GM21528 (cell line): Measurements from ENCODE around the gene ASB10.

Experiments
- ATAC-seq: cut with Tn5 transposase; IDR thresholded peaks from one replicate; pipeline ENCODE4 v1.9.1; 2021; ENCODE audit warnings: mild to moderate bottlenecking, moderate library complexity; ENCODE audit not compliant: unreplicated experiment, low FRiP score

ASB10 gene

GRCh38 chr7:151191544-151191943 is 4.5 kb upstream of the ASB10 start:
- ATAC-seq, result no peak

GRCh38 chr7:151189038-151189437 is 2.0 kb upstream of the ASB10 start:
- no peak for ATAC-seq

- no peak for ATAC-seq
These were observed 1.1 kb upstream of the ASB10 start for GRCh38 chr7:151188252-151188542.

- ATAC-seq, result no peak
These were observed 580 bp upstream of the ASB10 start for GRCh38 chr7:151187409-151188251.

- no peak for ATAC-seq
These were observed 1.0 kb downstream of the ASB10 start for GRCh38 chr7:151185762-151186639.

GRCh38 chr7:151181011-151181431 is 6.0 kb downstream of the ASB10 start:
- no peak for ATAC-seq

- ATAC-seq, result no peak
These were observed 7.1 kb downstream of the ASB10 start for GRCh38 chr7:151179946-151180345.

- ATAC-seq, result no peak
These were observed 7.7 kb downstream of the ASB10 start for GRCh38 chr7:151179287-151179860.

- ATAC-seq, result no peak
These were observed 8.2 kb downstream of the ASB10 start for GRCh38 chr7:151178831-151179230.

GRCh38 chr7:151178236-151178635 is 8.8 kb downstream of the ASB10 start:
- no peak for ATAC-seq

- no peak for ATAC-seq
These were observed 9.7 kb downstream of the ASB10 start for GRCh38 chr7:151177310-151177709.

- ATAC-seq, result no peak
These were observed 10.6 kb downstream of the ASB10 start for GRCh38 chr7:151176401-151176800.

- ATAC-seq, result no peak
These were observed 11.2 kb downstream of the ASB10 start for GRCh38 chr7:151175793-151176311.

- no peak for ATAC-seq
These were observed 11.8 kb downstream of the ASB10 start for GRCh38 chr7:151175047-151175792.

GRCh38 chr7:151174246-151175046 is 12.6 kb downstream of the ASB10 start:
- ATAC-seq, result no peak

GRCh38 chr7:151173386-151174245 is 13.4 kb downstream of the ASB10 start:
- no peak for ATAC-seq

GRCh38 chr7:151172273-151173141 is 14.5 kb downstream of the ASB10 start:
- ATAC-seq, result no peak

- no peak for ATAC-seq
These were observed 18.3 kb downstream of the ASB10 start for GRCh38 chr7:151168787-151169162.
